ENCODE data around the gene SLC30A7. TPM values are rescaled to one million over a fixed set of nuclear protein-coding genes. Genes with fewer than 3 reads are reported as not detected.

The SLC30A7 gene
- total and polyA plus RNA-seq, 2 of the 13 experiments (the other 11 are each of a cell fraction or from before 2014, with no cell fraction given), result 8.3 to 40.8 TPM

- ATAC-seq (no peak), DNase-seq (ENCODE audit: low spot score) (no peak), FAIRE-seq (no peak)
- 71% methylated on average over 1 of the region's 1 CpG for WGBS (ENCODE audit: low lambda C conversion rate)
- ChIA-PET POLR2A (no interaction called here), CTCF (ENCODE audit: low intra/inter-chr PET ratio, low total read pairs) (no interaction called here)
- peaks cover 28% of the 10 kb centered on the region for H3K79me2 ChIP-seq (ENCODE audit: insufficient read depth, low read length)
- no peak overlapping the region for H2AFZ ChIP-seq (ENCODE audit: low read length)
- peaks cover 0 to 5% of the 10 kb centered on the region in 2 experiments; a peak in 1 of 5 replicates for H3K27me3 ChIP-seq (ENCODE audit: control insufficient read depth in 1 of 2, insufficient read depth in 2 of 2, low read length in 2 of 2)
- no peak for TF ChIP-seq ZNF281 (CRISPR knock-in tag; IDR thresholded peaks at IDR 0.05; ENCODE audit: borderline replicate concordance)
- no peak for TF ChIP-seq ZNF670 (CRISPR knock-in tag; IDR thresholded peaks at IDR 0.05; ENCODE audit: borderline replicate concordance)
- no peak for TF ChIP-seq HNRNPK (IDR thresholded peaks at IDR 0.05; ENCODE audit: low read depth, low read length, poor library complexity, severe bottlenecking)
- peak; percentile 56 to 78; a peak in 3 of 4 replicates for TF ChIP-seq MAFK (conservative IDR thresholded peaks at IDR 0.05 in 1 of 2, IDR thresholded peaks at IDR 0.05 in 1 of 2; ENCODE audit: low read length in 2 of 2)
- peak; percentile 66; the same call in 1 of the 2 replicates for TF ChIP-seq MAFF (IDR thresholded peaks at IDR 0.05; ENCODE audit: low read depth, low read length)
- TF ChIP-seq ZNF18 (CRISPR knock-in tag; IDR thresholded peaks at IDR 0.05; ENCODE audit: insufficient replicate concordance), result no peak
- no peak for TF ChIP-seq RFXANK (CRISPR knock-in tag; IDR thresholded peaks at IDR 0.05)
- no peak for TF ChIP-seq PRDM10 (CRISPR knock-in tag; IDR thresholded peaks at IDR 0.05; ENCODE audit: low read depth)
- TF ChIP-seq HNF4G (IDR thresholded peaks at IDR 0.05; ENCODE audit: borderline replicate concordance, low read depth, low read length), result no peak
- TF ChIP-seq HNF4G (CRISPR knock-in tag; IDR thresholded peaks at IDR 0.05; ENCODE audit: borderline replicate concordance, low read depth), result no peak
- no peaks in the 10 kb centered on the region for H4K20me1 ChIP-seq (ENCODE audit: insufficient read depth, low read length)
- H3K27ac ChIP-seq (ENCODE audit: extremely low read length, insufficient read depth, low read length), result no peak overlapping the region
- H3K9ac ChIP-seq (ENCODE audit: insufficient read depth, low read depth, low read length), result no peak overlapping the region
- no peak overlapping the region for H3K4me2 ChIP-seq (ENCODE audit: low read depth, low read length)
- BruUV-seq (replicated peaks), result no TSS peak
- H3K9me3 ChIP-seq (ENCODE audit: low read length), result no peaks in the 10 kb centered on the region
- intact Hi-C loops (cut with micrococcal nuclease; ENCODE audit: unreplicated experiment), result loop anchor here (5.0 kb wide), 1 partner anchor 258 kb away; no protein-coding TSS in a partner anchor
- no peak overlapping the region for H3K4me3 ChIP-seq (replicated peaks in 1 of 3; ENCODE audit: insufficient read depth in 1 of 3, low read depth in 2 of 3, low read length in 3 of 3)
- no peaks in the 10 kb centered on the region for H3K36me3 ChIP-seq (replicated peaks in 1 of 2; ENCODE audit: control insufficient read depth in 1 of 2, insufficient read depth in 2 of 2, low read length in 2 of 2)
- in situ Hi-C loops (cut with HindIII; ENCODE audit: extremely low pct_ligation_motif_present, low pct_unique_long_range_greater_than_20kb), result no loop called here
- peaks cover 42% of the 10 kb centered on the region for H3K4me1 ChIP-seq (ENCODE audit: insufficient read depth, low read length)
Observed at GRCh38 chr1:101029184-101029583, 133.3 kb downstream of the SLC30A7 start.
